CD14-positive monocyte (primary cell): Measurements from ENCODE around the gene SCAI. TPM values are rescaled to one million over a fixed set of nuclear protein-coding genes. Genes with fewer than 3 reads are reported as not detected.

Experiments
- DNase-seq, 3 donors: peaks; one replicate each; pipeline ENCODE4 v3.0.0-alpha.2; 2011 to 2022
- H2AFZ ChIP-seq: 2 replicates; pipeline ENCODE4 v1.6.0; 2012; ENCODE audit warnings: mild to moderate bottlenecking, low read depth, low read length, inconsistent platforms; ENCODE audit not compliant: insufficient read depth, poor library complexity, severe bottlenecking
- H3K27ac ChIP-seq, 2 donors: 1 replicate in 1 of 2; 2 replicates in 1 of 2; pipeline ENCODE4 v1.5.1; 2012 to 2013; ENCODE audit warnings: low read length in 2 of 2, control low read depth in 1 of 2, inconsistent platforms in 1 of 2, low read depth in 1 of 2, mild to moderate bottlenecking in 1 of 2
- H3K27me3 ChIP-seq, 2 donors: one replicate each; pipeline versions ENCODE4 v1.6.0 to v1.6.1; 2011 to 2013; ENCODE audit warnings: low read length in 2 of 2; ENCODE audit not compliant: control insufficient read depth in 2 of 2, insufficient read depth in 2 of 2
- H3K36me3 ChIP-seq, 2 donors: replicated peaks in 1 of 2; 1 replicate in 1 of 2; 2 replicates in 1 of 2; pipeline versions ENCODE4 v1.5.1 to v1.6.1; 2012 to 2013; ENCODE audit warnings: low read length in 2 of 2, control low read depth in 1 of 2, inconsistent platforms in 1 of 2, mild to moderate bottlenecking in 1 of 2; ENCODE audit not compliant: insufficient read depth in 2 of 2, control insufficient read depth in 1 of 2
- H3K4me1 ChIP-seq, 2 donors: 1 replicate in 1 of 2; 2 replicates in 1 of 2; pipeline versions ENCODE4 v1.5.1 to v1.6.1; 2012 to 2013; ENCODE audit warnings: low read length in 2 of 2, control low read depth in 1 of 2, inconsistent platforms in 1 of 2, mild to moderate bottlenecking in 1 of 2, moderate library complexity in 1 of 2; ENCODE audit not compliant: insufficient read depth in 2 of 2, control insufficient read depth in 1 of 2
- H3K4me2 ChIP-seq: replicated peaks from 2 replicates; pipeline ENCODE3; 2012; ENCODE audit warnings: low read length, moderate library complexity, mild to moderate bottlenecking; ENCODE audit not compliant: poor library complexity, severe bottlenecking; ENCODE audit errors: extremely low read depth
- H3K4me3 ChIP-seq, 3 experiments: fragments of 200-600 bp in 1 of 3; sonication (generic) in 1 of 3; replicated peaks in 1 of 3; 1 replicate in 2 of 3; 2 replicates in 1 of 3; pipeline ENCODE4 v1.5.1; 2011 to 2013; ENCODE audit warnings: low read length in 3 of 3, mild to moderate bottlenecking in 3 of 3, control low read depth in 2 of 3, low read depth in 2 of 3, inconsistent platforms in 1 of 3, moderate library complexity in 1 of 3
- H3K79me2 ChIP-seq: 2 replicates; pipeline ENCODE4 v1.6.0; 2012; ENCODE audit warnings: mild to moderate bottlenecking, control low read depth, inconsistent platforms, low read length, moderate library complexity; ENCODE audit not compliant: insufficient read depth
- H3K9ac ChIP-seq: 2 replicates; pipeline ENCODE4 v1.6.0; 2017; ENCODE audit warnings: low read length, mild to moderate bottlenecking; ENCODE audit not compliant: insufficient read depth, poor library complexity, severe bottlenecking
- H3K9me3 ChIP-seq, 2 donors: replicated peaks in 1 of 2; 1 replicate in 1 of 2; 2 replicates in 1 of 2; pipeline versions ENCODE4 v1.5.1 to v1.6.1; 2012 to 2013; ENCODE audit warnings: low read length in 2 of 2, control low read depth in 1 of 2; ENCODE audit not compliant: control insufficient read depth in 1 of 2, insufficient read depth in 1 of 2
- H4K20me1 ChIP-seq: 2 replicates; pipeline ENCODE4 v1.6.0; 2012; ENCODE audit warnings: mild to moderate bottlenecking, low read length, control low read depth, moderate library complexity; ENCODE audit not compliant: insufficient read depth
- H3K27ac Mint-ChIP-seq, 7 donors: one replicate each; pipeline ENCODE4 v1.8.0; 2020; ENCODE audit warnings: mild to moderate bottlenecking in 7 of 7, mixed read lengths in 7 of 7, moderate library complexity in 6 of 7, inconsistent platforms in 2 of 7
- H3K27me3 Mint-ChIP-seq, 3 donors: one replicate each; pipeline ENCODE4 v1.8.0; 2021 to 2022; ENCODE audit warnings: low read depth in 3 of 3, mild to moderate bottlenecking in 3 of 3, mixed read lengths in 3 of 3, moderate library complexity in 3 of 3, inconsistent platforms in 1 of 3
- H3K36me3 Mint-ChIP-seq, 2 donors: one replicate each; pipeline ENCODE4 v1.8.0; 2020; ENCODE audit warnings: mixed read lengths in 2 of 2, inconsistent platforms in 1 of 2, mild to moderate bottlenecking in 1 of 2
- H3K4me1 Mint-ChIP-seq: one replicate; pipeline ENCODE4 v1.8.0; 2020; ENCODE audit warnings: mild to moderate bottlenecking, mixed read lengths
- H3K4me3 Mint-ChIP-seq, 2 donors: one replicate each; pipeline ENCODE4 v1.8.0; 2020; ENCODE audit warnings: mild to moderate bottlenecking in 2 of 2, mixed read lengths in 2 of 2, moderate library complexity in 1 of 2
- H3K9me3 Mint-ChIP-seq, 7 donors: one replicate each; pipeline ENCODE4 v1.8.0; 2020 to 2022; ENCODE audit warnings: mixed read lengths in 7 of 7, mild to moderate bottlenecking in 6 of 7, moderate library complexity in 6 of 7, inconsistent platforms in 2 of 7
- WGBS: methylation state at CpG from one replicate; pipeline ENCODE4 v1.1.5; 2013; ENCODE audit warnings: missing lambda C conversion rate; ENCODE audit not compliant: insufficient coverage; 5-methylcytosine and 5-hydroxymethylcytosine counted together
- intact Hi-C, 2 donors: fragments of 100-400 bp; cut with micrococcal nuclease; formaldehyde crosslinking; loops; one replicate each; pipeline versions ENCODE4 v1.15.0 to v1.15.1; 2023
- polyA plus RNA-seq, 3 donors: library from polyadenylated mRNA; depleted of rRNA in 1 of 3; unstranded in 2 of 3; stranded (reverse) in 1 of 3; fragments of 300-500 nt in 2 of 3; fragments of >200 nt in 1 of 3; fragmentation: Illumina TruSeq in 2 of 3; gene quantifications; 1 replicate in 2 of 3; 2 replicates in 1 of 3; pipeline ENCODE4 v1.2.3, GENCODE V29; 2012 to 2021
- TF ChIP-seq, protein P1 (sequence below): fragments of 200-600 bp; IDR thresholded peaks from one replicate; pipeline ENCODE4 v1.8.0; 2022; ENCODE audit warnings: antibody characterized with exemption, mild to moderate bottlenecking

Gene SCAI
- polyA plus RNA-seq, 3 donors: 0.76 to 1.4 (median 0.84) TPM

DNA sequence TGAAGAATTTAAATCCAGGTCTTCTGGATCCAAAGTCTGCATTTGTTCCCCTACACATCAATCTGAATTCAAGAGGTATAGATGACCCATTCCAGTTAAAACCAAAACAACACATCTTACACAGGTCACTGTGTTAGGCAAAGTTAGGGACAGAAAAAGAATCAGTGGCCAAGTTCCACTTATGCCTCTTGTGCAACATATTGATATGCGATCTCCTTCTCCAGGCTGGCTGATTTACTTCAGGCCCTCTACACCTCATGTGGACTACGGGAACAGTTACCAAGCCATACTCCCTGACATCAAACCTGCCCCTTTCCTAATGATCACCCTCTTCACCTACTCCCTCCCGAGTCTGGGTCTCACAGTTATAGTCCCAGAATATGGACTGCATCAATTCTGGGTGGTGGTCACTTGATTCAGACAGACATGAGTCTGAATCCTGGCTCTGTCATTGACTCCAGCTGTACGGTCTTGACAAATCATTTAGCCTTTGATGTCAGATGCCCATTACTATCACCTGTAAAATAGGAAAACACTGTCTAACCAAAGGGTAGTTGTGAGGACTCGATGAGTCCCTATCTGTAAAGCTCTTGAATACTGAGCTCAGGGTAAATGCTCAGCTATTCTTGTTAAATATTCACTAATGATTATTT lies 228.4 kb downstream of the SCAI start:
- Histone ChIP-seq H3K9ac (no peak overlapping the region), H3K27me3 (no peaks in the 10 kb centered on the region), H3K27ac (no peak overlapping the region), H2AFZ (no peak overlapping the region), H3K4me1 (no peaks in the 10 kb centered on the region), H3K4me2 (no peak overlapping the region), H3K79me2 (no peaks in the 10 kb centered on the region), H3K9me3 (no peaks in the 10 kb centered on the region), H4K20me1 (no peaks in the 10 kb centered on the region), H3K36me3 (peaks cover 66 to 78% of the 10 kb centered on the region in 2 donors), H3K4me3 (no peak overlapping the region)
- intact Hi-C loops: no loop called here
- no peaks in the 10 kb centered on the region for H3K9me3 Mint-ChIP-seq
- WGBS: 94% methylated on average over 4 of the region's 5 CpGs
- H3K4me1 Mint-ChIP-seq: no peaks in the 10 kb centered on the region
- DNase-seq: no peak
- H3K27ac Mint-ChIP-seq: peak overlapping the region in 1 of 7 donors; percentile 4
- peaks cover 62 to 81% of the 10 kb centered on the region in 2 donors for H3K36me3 Mint-ChIP-seq
- TF ChIP-seq, protein P1, sequence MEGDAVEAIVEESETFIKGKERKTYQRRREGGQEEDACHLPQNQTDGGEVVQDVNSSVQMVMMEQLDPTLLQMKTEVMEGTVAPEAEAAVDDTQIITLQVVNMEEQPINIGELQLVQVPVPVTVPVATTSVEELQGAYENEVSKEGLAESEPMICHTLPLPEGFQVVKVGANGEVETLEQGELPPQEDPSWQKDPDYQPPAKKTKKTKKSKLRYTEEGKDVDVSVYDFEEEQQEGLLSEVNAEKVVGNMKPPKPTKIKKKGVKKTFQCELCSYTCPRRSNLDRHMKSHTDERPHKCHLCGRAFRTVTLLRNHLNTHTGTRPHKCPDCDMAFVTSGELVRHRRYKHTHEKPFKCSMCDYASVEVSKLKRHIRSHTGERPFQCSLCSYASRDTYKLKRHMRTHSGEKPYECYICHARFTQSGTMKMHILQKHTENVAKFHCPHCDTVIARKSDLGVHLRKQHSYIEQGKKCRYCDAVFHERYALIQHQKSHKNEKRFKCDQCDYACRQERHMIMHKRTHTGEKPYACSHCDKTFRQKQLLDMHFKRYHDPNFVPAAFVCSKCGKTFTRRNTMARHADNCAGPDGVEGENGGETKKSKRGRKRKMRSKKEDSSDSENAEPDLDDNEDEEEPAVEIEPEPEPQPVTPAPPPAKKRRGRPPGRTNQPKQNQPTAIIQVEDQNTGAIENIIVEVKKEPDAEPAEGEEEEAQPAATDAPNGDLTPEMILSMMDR: no peak
- H3K4me3 Mint-ChIP-seq: no peak overlapping the region
- H3K27me3 Mint-ChIP-seq: no peaks in the 10 kb centered on the region

DNA sequence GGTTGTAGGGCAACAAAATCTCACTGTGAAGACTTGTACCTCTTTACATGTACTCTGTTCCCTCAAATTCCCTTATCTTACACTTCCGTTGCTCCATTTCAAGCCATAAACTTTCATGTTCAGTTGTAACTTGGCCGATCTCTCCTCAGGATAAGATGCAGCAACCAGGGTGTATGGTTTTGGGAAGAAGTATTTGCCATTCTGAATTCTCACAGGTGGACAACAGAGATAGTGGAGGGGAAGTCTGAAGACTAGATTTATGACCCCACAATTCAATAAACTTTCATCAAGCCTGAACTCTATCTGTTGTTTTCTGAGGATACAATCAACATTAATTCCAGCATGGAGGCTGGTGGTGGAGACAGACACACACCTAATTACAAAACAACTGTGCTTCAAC lies 229.9 kb downstream of the SCAI start:
- H3K36me3 ChIP-seq: peaks cover 57 to 70% of the 10 kb centered on the region in 2 donors

More for the DNA sequence above, 229.9 kb downstream of the SCAI start:
- no peak overlapping the region for H3K4me3 ChIP-seq
- no peak for DNase-seq
- Mint-ChIP-seq H3K36me3 (peaks cover 55 to 74% of the 10 kb centered on the region in 2 donors), H3K4me3 (no peak overlapping the region), H3K27ac (peak overlapping the region in 1 of 7 donors; percentile 5), H3K27me3 (no peaks in the 10 kb centered on the region), H3K9me3 (no peaks in the 10 kb centered on the region), H3K4me1 (no peaks in the 10 kb centered on the region)
- H4K20me1 ChIP-seq: no peaks in the 10 kb centered on the region
- no peaks in the 10 kb centered on the region for H3K9me3 ChIP-seq
- H3K27me3 ChIP-seq: no peaks in the 10 kb centered on the region
- no peaks in the 10 kb centered on the region for H3K79me2 ChIP-seq
- no peak overlapping the region for H3K27ac ChIP-seq
- H2AFZ ChIP-seq: no peak overlapping the region
- intact Hi-C loops: no loop called here
- H3K4me2 ChIP-seq: no peak overlapping the region
- TF ChIP-seq, protein P1: no peak
- no CpG with 5 or more reads among the region's 2 CpGs for WGBS
- no peak overlapping the region for H3K9ac ChIP-seq
- no peaks in the 10 kb centered on the region for H3K4me1 ChIP-seq
